PC-3 (cell line): Measurements from ENCODE around the gene SLC44A3. TPM values are rescaled to one million over a fixed set of nuclear protein-coding genes. Genes with fewer than 3 reads are reported as not detected.
A peak's percentile ranks its signal among the peaks of the same experiment; 100 is the strongest.

ENCODE experiments used
- ATAC-seq: fragments of 200-7000 bp; cut with Tn5 transposase; 2 replicates; pipeline ENCODE4 v1.9.1; 2020; ENCODE audit warnings: mild to moderate bottlenecking, moderate library complexity
- BruUV-seq: library from RNA; stranded (reverse); fragments of 400-500 nt; replicated peaks from 2 replicates; lab custom pipeline; 2021; lab: Mats Ljungman, UMichigan
- CTCF ChIA-PET: fragments of 300-600 bp; sonication (Branson Sonifier 250); formaldehyde crosslinking; loops from one replicate; lab custom pipeline; 2022; ENCODE audit warnings: antibody characterized with exemption; lab: Charles Lee
- POLR2A ChIA-PET: fragments of 300-600 bp; sonication (Branson Sonifier 250); formaldehyde crosslinking; loops from one replicate; lab custom pipeline; 2022; ENCODE audit warnings: antibody characterized with exemption; ENCODE audit not compliant: unreplicated experiment; lab: Charles Lee
- DNase-seq: peaks from one replicate; pipeline ENCODE4 v3.0.0-alpha.2; 2015
- H2AFZ ChIP-seq: fragments of 300-600 bp; sonication (generic); 2 replicates; pipeline ENCODE4 v1.6.0; 2016; ENCODE audit warnings: antibody characterized with exemption, low read length
- H3F3A ChIP-seq: fragments of 300-600 bp; sonication (generic); one replicate; pipeline ENCODE4 v1.6.0; 2017; ENCODE audit warnings: antibody characterized with exemption, low read length, control low read depth, mild to moderate bottlenecking; ENCODE audit not compliant: unreplicated experiment
- H3K27ac ChIP-seq: fragments of 300-600 bp; sonication (generic); 2 replicates; pipeline ENCODE4 v1.5.1; 2016; ENCODE audit warnings: mild to moderate bottlenecking, low read length
- H3K27me3 ChIP-seq: fragments of 300-600 bp; sonication (generic); 2 replicates; pipeline ENCODE4 v1.6.1; 2016; ENCODE audit warnings: low read length, mixed read lengths
- H3K36me3 ChIP-seq: fragments of 300-600 bp; sonication (generic); 2 replicates; pipeline ENCODE4 v1.6.1; 2016; ENCODE audit warnings: low read depth, mixed run types, low read length, mixed read lengths
- H3K4me1 ChIP-seq: fragments of 300-600 bp; sonication (generic); 2 replicates; pipeline ENCODE4 v1.5.1; 2016; ENCODE audit warnings: low read length; ENCODE audit not compliant: insufficient read depth
- H3K4me2 ChIP-seq: fragments of 300-600 bp; sonication (generic); 2 replicates; pipeline ENCODE4 v1.6.0; 2016; ENCODE audit warnings: low read length
- H3K4me3 ChIP-seq: fragments of 300-600 bp; sonication (generic); 2 replicates; pipeline ENCODE4 v1.5.1; 2016; ENCODE audit warnings: mild to moderate bottlenecking, low read length, mixed read lengths
- H3K79me2 ChIP-seq: fragments of 300-600 bp; sonication (generic); 2 replicates; pipeline ENCODE4 v1.6.1; 2017; ENCODE audit warnings: low read length, mixed read lengths
- H3K9ac ChIP-seq: fragments of 300-600 bp; sonication (generic); 2 replicates; pipeline ENCODE4 v1.6.0; 2016; ENCODE audit warnings: mild to moderate bottlenecking, low read length
- H3K9me2 ChIP-seq: fragments of 300-600 bp; sonication (generic); replicated peaks from 2 replicates; pipeline ENCODE4 v1.6.1; 2016; ENCODE audit warnings: mixed run types, low read length, mixed read lengths
- H3K9me3 ChIP-seq: fragments of 300-600 bp; sonication (generic); 2 replicates; pipeline ENCODE4 v1.6.1; 2016; ENCODE audit warnings: low read length, mixed read lengths
- H4K20me1 ChIP-seq: fragments of 300-600 bp; sonication (generic); 2 replicates; pipeline ENCODE4 v1.6.1; 2016; ENCODE audit warnings: low read length, mixed read lengths
- EZH2 ChIP-seq: fragments of 300-600 bp; sonication (generic); IDR thresholded peaks from one replicate; pipeline ENCODE4 v1.6.1; 2017; ENCODE audit warnings: antibody characterized with exemption, mild to moderate bottlenecking, low read length; ENCODE audit not compliant: unreplicated experiment
- EZH2phosphoT487 ChIP-seq: fragments of 300-600 bp; sonication (generic); IDR thresholded peaks from 2 replicates; pipeline ENCODE4 v1.6.1; 2018; ENCODE audit warnings: mild to moderate bottlenecking, antibody characterized with exemption, low read length, borderline replicate concordance
- intact Hi-C: fragments of 100-400 bp; cut with micrococcal nuclease; formaldehyde crosslinking; loops from 2 replicates; pipeline ENCODE4 v1.9.0; 2023
- total RNA-seq: library from RNA; depleted of rRNA; stranded (reverse); fragments of >200 nt; gene quantifications from 2 replicates; pipeline ENCODE4 v1.2.3, GENCODE V29; 2014
- TF ChIP-seq, protein P1 (sequence below): fragments of 300-600 bp; sonication (generic); conservative IDR thresholded peaks from 2 replicates; pipeline ENCODE4 v1.5.1; 2017; ENCODE audit warnings: antibody characterized with exemption, low read depth, mild to moderate bottlenecking, low read length

Gene SLC44A3
- total RNA-seq, 1 experiment from 2014 or later, result 9.2 TPM

DNA sequence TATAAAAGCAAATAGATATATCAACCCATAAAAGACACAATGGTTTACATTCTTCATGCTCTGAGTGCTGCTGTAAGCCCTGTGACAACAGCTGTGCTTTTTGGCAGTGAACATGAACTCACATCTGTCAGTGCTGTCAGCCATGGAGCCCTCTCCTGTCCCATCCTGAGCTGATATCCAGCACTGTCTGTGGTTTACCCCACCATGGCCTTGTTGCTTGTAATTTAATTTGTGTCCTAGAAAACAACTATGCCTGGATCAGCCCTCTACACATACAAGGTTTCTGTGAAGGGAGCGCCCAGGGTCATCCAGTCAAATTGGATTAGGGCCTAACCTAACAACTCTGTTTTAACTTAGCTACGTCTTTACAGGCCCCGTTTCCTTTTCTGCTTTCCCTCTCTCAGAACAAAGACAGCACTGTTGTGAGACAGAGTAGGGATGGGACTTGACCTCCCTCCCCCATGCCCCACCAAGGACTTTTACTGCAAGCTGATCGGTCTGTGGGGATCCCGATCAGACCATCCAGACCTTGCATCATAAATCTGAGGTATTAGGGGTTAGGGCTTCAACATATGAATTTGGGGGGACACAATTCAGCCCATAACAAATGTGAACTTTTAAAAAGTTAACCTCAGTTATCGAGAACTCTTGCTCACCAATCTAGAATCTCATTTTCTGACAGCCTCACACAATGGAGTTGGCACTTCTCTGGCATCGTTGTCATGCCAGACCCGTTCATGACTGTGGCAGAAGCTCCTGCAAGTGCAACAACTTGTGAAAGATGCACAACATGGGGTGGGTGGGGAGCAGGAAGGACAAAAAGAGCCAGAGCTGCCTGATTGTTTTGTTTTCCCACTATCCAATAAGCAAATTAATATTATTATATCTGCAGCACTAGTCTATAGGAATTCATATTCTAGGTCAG lies 16.4 kb upstream of the SLC44A3 start:
- CTCF ChIA-PET, result interaction anchor here (0.6 kb wide), 1 partner anchor 281 kb away, joined by 3 read pairs; no protein-coding TSS in a partner anchor
- DNase-seq, result no peak
- peaks cover 6% of the 10 kb centered on the region for H3K4me1 ChIP-seq
- no peaks in the 10 kb centered on the region for H3K9me3 ChIP-seq
- POLR2A ChIA-PET, result interaction anchor here (0.5 kb wide), 1 partner anchor 17 kb away, joined by 3 read pairs; no protein-coding TSS in a partner anchor
- no peaks in the 10 kb centered on the region for H3K36me3 ChIP-seq
- no TSS peak for BruUV-seq
- peak; percentile 14; the same call in 1 of the 2 replicates for ATAC-seq
- intact Hi-C loops, result loop anchor here (2.0 to 10.0 kb wide), 3 partner anchors 199 to 779 kb away; no protein-coding TSS in a partner anchor
- no peak overlapping the region for H3K27ac ChIP-seq
- no peak overlapping the region for H2AFZ ChIP-seq
- no peaks in the 10 kb centered on the region for H4K20me1 ChIP-seq
- H3K9me2 ChIP-seq, result no peaks in the 10 kb centered on the region
- H3K4me3 ChIP-seq, result no peak overlapping the region
- H3K79me2 ChIP-seq, result no peaks in the 10 kb centered on the region
- no peaks in the 10 kb centered on the region for H3K27me3 ChIP-seq
- no peak overlapping the region for H3K9ac ChIP-seq
- no peak overlapping the region for H3K4me2 ChIP-seq
- no peaks in the 10 kb centered on the region for H3F3A ChIP-seq
- no peak for TF ChIP-seq EZH2phosphoT487
- TF ChIP-seq, protein P1, sequence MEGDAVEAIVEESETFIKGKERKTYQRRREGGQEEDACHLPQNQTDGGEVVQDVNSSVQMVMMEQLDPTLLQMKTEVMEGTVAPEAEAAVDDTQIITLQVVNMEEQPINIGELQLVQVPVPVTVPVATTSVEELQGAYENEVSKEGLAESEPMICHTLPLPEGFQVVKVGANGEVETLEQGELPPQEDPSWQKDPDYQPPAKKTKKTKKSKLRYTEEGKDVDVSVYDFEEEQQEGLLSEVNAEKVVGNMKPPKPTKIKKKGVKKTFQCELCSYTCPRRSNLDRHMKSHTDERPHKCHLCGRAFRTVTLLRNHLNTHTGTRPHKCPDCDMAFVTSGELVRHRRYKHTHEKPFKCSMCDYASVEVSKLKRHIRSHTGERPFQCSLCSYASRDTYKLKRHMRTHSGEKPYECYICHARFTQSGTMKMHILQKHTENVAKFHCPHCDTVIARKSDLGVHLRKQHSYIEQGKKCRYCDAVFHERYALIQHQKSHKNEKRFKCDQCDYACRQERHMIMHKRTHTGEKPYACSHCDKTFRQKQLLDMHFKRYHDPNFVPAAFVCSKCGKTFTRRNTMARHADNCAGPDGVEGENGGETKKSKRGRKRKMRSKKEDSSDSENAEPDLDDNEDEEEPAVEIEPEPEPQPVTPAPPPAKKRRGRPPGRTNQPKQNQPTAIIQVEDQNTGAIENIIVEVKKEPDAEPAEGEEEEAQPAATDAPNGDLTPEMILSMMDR, result no peak
- TF ChIP-seq EZH2, result no peak

DNA sequence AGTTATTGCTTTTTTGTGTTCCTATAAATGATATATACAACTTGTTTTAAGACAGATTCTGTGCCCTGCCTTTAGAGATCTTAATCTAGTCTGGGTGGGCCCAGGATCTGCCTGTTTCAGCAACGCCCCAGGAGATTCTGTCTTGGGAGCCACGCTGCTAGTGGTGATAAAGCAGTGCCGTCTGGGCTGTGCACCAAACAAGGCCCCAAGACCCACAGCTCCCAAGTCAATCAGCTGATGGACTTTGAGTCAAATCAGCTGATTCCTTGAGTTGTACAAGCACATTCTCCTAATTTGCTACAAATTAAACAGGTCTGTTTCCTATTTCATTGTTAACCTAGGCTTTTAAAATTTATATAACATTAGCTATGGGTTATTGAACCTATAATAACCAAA lies 15.7 kb upstream of the SLC44A3 start:
- Histone ChIP-seq H3F3A (no peaks in the 10 kb centered on the region), H3K4me2 (no peak overlapping the region), H2AFZ (no peak overlapping the region), H4K20me1 (no peaks in the 10 kb centered on the region), H3K9me2 (no peaks in the 10 kb centered on the region), H3K27ac (no peak overlapping the region), H3K4me3 (no peak overlapping the region), H3K9me3 (no peaks in the 10 kb centered on the region), H3K9ac (no peak overlapping the region), H3K4me1 (peaks cover 6% of the 10 kb centered on the region), H3K79me2 (no peaks in the 10 kb centered on the region), H3K36me3 (no peaks in the 10 kb centered on the region), H3K27me3 (no peaks in the 10 kb centered on the region)
- ATAC-seq (no peak), DNase-seq (no peak)
- ChIA-PET POLR2A (no interaction called here), CTCF (no interaction called here)
- intact Hi-C loops, result loop anchor here (10.0 kb wide), 2 partner anchors 470 to 780 kb away; no protein-coding TSS in a partner anchor
- BruUV-seq, result no TSS peak
- no peak for TF ChIP-seq EZH2phosphoT487
- TF ChIP-seq, protein P1, result no peak
- TF ChIP-seq EZH2, result no peak
